Head of caudate nucleus (tissue), 42 donors: ENCODE results near the gene STIP1.

Experiments
- DNase-seq, 42 donors: peaks; one replicate each; pipeline versions ENCODE4 v3.0.0 to v3.0.0-alpha.2; 2020 to 2021; ENCODE audit warnings: mixed read lengths in 7 of 42
- intact Hi-C: fragments of 100-400 bp; cut with DNase I; formaldehyde crosslinking; loops from one replicate; pipeline ENCODE4 v1.15.0; 2022

The STIP1 gene

GRCh38 chr11:64183890-64184289 lies 2.1 kb upstream of the STIP1 start:
- no peak for DNase-seq
- intact Hi-C loops, result no loop called here

- intact Hi-C loops, result no loop called here
Observed at GRCh38 chr11:64185175-64185692, 737 bp upstream of the STIP1 start.

GRCh38 chr11:64186492-64187165 lies 658 bp downstream of the STIP1 start:
- intact Hi-C loops, result no loop called here
- DNase-seq, result peak in 12 of 42 donors; percentile 17 to 57 (median 35)

More at GRCh38 chr11:64185175-64185692, 737 bp upstream of the STIP1 start:
- peak in 40 of 42 donors; percentile 73 to 93 (median 84) for DNase-seq

- no peak for DNase-seq
- intact Hi-C loops, result no loop called here
Observed at GRCh38 chr11:64192434-64192833, 6.5 kb downstream of the STIP1 start.

GRCh38 chr11:64196626-64197025 lies 10.7 kb downstream of the STIP1 start:
- intact Hi-C loops, result no loop called here
- DNase-seq, result peak in 5 of 42 donors; percentile 22 to 51 (median 41)

- intact Hi-C loops, result no loop called here
Observed at GRCh38 chr11:64198511-64198910, 12.5 kb downstream of the STIP1 start.

GRCh38 chr11:64201543-64201942 lies 15.6 kb downstream of the STIP1 start:
- no peak for DNase-seq
- intact Hi-C loops, result no loop called here

More at GRCh38 chr11:64198511-64198910, 12.5 kb downstream of the STIP1 start:
- DNase-seq, result no peak

- DNase-seq, result no peak
- intact Hi-C loops, result no loop called here
Observed at GRCh38 chr11:64202992-64203391, 17.0 kb downstream of the STIP1 start.

GRCh38 chr11:64203421-64204079 lies 17.6 kb downstream of the STIP1 start:
- no peak for DNase-seq
- intact Hi-C loops, result no loop called here

GRCh38 chr11:64204080-64204440 lies 18.1 kb downstream of the STIP1 start:
- intact Hi-C loops, result no loop called here

GRCh38 chr11:64204464-64204989 lies 18.6 kb downstream of the STIP1 start:
- intact Hi-C loops, result no loop called here
- DNase-seq, result peak; percentile 75 to 94 (median 88)

More at GRCh38 chr11:64204080-64204440, 18.1 kb downstream of the STIP1 start:
- DNase-seq, result no peak

GRCh38 chr11:64206457-64207255 lies 20.7 kb downstream of the STIP1 start, which contains the start of gene FERMT3:
Gene FERMT3 (plus strand): TSS chr11:64206721. CDS start chr11:64207365, 644 bp downstream.
- intact Hi-C loops, result no loop called here
- peak in 12 of 42 donors; percentile 29 to 68 (median 55) for DNase-seq

GRCh38 chr11:64207256-64208085 lies 21.5 kb downstream of the STIP1 start:
- peak in 28 of 42 donors; percentile 37 to 78 (median 60) for DNase-seq
- intact Hi-C loops, result no loop called here

GRCh38 chr11:64208086-64208795 lies 22.3 kb downstream of the STIP1 start:
- intact Hi-C loops, result no loop called here
- DNase-seq, result no peak

- DNase-seq, result peak in 2 of 42 donors; percentile 20 to 33
- intact Hi-C loops, result no loop called here
Observed at GRCh38 chr11:64208796-64209562, 23.0 kb downstream of the STIP1 start.

- DNase-seq, result no peak
- intact Hi-C loops, result no loop called here
Observed at GRCh38 chr11:64209563-64209843, 23.5 kb downstream of the STIP1 start.

- no peak for DNase-seq
- intact Hi-C loops, result no loop called here
Observed at GRCh38 chr11:64210301-64211020, 24.5 kb downstream of the STIP1 start.
